GM23248 (cell line): ENCODE measurements around the gene SUN2. TPM values are rescaled to one million over a fixed set of nuclear protein-coding genes. Genes with fewer than 3 reads are reported as not detected.

Source experiments
- DNase-seq: peaks from one replicate; pipeline ENCODE4 v3.0.0-alpha.2; 2015
- H2AFZ ChIP-seq: fragments of 200-600 bp; sonication (generic); 2 replicates; pipeline ENCODE4 v1.6.1; 2016; ENCODE audit warnings: antibody characterized with exemption
- H3F3A ChIP-seq: fragments of 200-600 bp; sonication (generic); 2 replicates; pipeline ENCODE4 v1.6.1; 2016; ENCODE audit warnings: mild to moderate bottlenecking, antibody characterized with exemption, mixed run types; ENCODE audit not compliant: insufficient read depth
- H3K27ac ChIP-seq: fragments of 200-600 bp; sonication (generic); 2 replicates; pipeline ENCODE4 v1.5.1; 2016; ENCODE audit warnings: mild to moderate bottlenecking
- H3K27me3 ChIP-seq: fragments of 200-600 bp; sonication (generic); replicated peaks from 2 replicates; pipeline ENCODE4 v1.6.1; 2016; ENCODE audit warnings: mild to moderate bottlenecking; ENCODE audit not compliant: insufficient read depth
- H3K36me3 ChIP-seq: fragments of 200-600 bp; sonication (generic); 2 replicates; pipeline ENCODE4 v1.6.1; 2016; ENCODE audit warnings: low read depth, mild to moderate bottlenecking
- H3K4me1 ChIP-seq: fragments of 200-600 bp; sonication (generic); 2 replicates; pipeline ENCODE4 v1.6.1; 2016; ENCODE audit warnings: mild to moderate bottlenecking; ENCODE audit not compliant: insufficient read depth
- H3K4me2 ChIP-seq: fragments of 200-600 bp; sonication (generic); one replicate; pipeline ENCODE4 v1.6.1; 2016; ENCODE audit warnings: mild to moderate bottlenecking; ENCODE audit not compliant: unreplicated experiment
- H3K4me3 ChIP-seq: fragments of 200-600 bp; sonication (generic); 2 replicates; pipeline ENCODE4 v1.5.1; 2016; ENCODE audit warnings: mild to moderate bottlenecking
- H3K79me2 ChIP-seq: fragments of 200-600 bp; sonication (generic); 2 replicates; pipeline ENCODE4 v1.6.1; 2016; ENCODE audit warnings: mild to moderate bottlenecking; ENCODE audit not compliant: insufficient read depth
- H3K9ac ChIP-seq: fragments of 200-600 bp; sonication (generic); 2 replicates; pipeline ENCODE4 v1.6.1; 2016; ENCODE audit warnings: mild to moderate bottlenecking
- H3K9me2 ChIP-seq: fragments of 200-600 bp; sonication (generic); 2 replicates; pipeline ENCODE4 v1.6.1; 2016; ENCODE audit warnings: mixed run types, mild to moderate bottlenecking, moderate library complexity; ENCODE audit not compliant: insufficient read depth
- H3K9me3 ChIP-seq: fragments of 200-600 bp; sonication (generic); one replicate; pipeline ENCODE4 v1.6.1; 2017; ENCODE audit warnings: low read depth
- H4K20me1 ChIP-seq: fragments of 200-600 bp; sonication (generic); 2 replicates; pipeline ENCODE4 v1.6.0; 2016; ENCODE audit not compliant: insufficient read depth
- EZH2 ChIP-seq: fragments of 200-600 bp; sonication (generic); IDR thresholded peaks from 2 replicates; pipeline ENCODE4 v1.6.1; 2018; ENCODE audit warnings: antibody characterized with exemption, mild to moderate bottlenecking; ENCODE audit not compliant: insufficient read depth, poor library complexity, severe bottlenecking
- EZH2phosphoT487 ChIP-seq: fragments of 200-600 bp; sonication (generic); IDR thresholded peaks from 2 replicates; pipeline ENCODE4 v1.6.1; 2018; ENCODE audit warnings: antibody characterized with exemption, moderate library complexity, mild to moderate bottlenecking, low read depth; ENCODE audit not compliant: insufficient read depth
- WGBS, 2 experiments: methylation state at CpG; one replicate each; pipeline ENCODE4 v1.1.6; 2015 to 2017; ENCODE audit warnings: low lambda C conversion rate in 2 of 2, low coverage in 1 of 2; ENCODE audit errors: missing lambda C conversion rate in 2 of 2; 5-methylcytosine and 5-hydroxymethylcytosine counted together
- in situ Hi-C: fragments of 300-500 bp; cut with MboI; formaldehyde crosslinking; loops from 2 replicates; pipeline ENCODE4 v1.15.0; 2020
- polyA plus RNA-seq: library from polyadenylated mRNA; unstranded; fragments of >200 nt; fragmentation: Nextera tagmentation; extraction: Ambion mirVana; gene quantifications from 2 replicates; pipeline ENCODE4 v1.2.1, GENCODE V29; 2016
- total RNA-seq: library from RNA; depleted of rRNA; stranded (reverse); fragments of >200 nt; shearing (Covaris generic); gene quantifications from 2 replicates; pipeline ENCODE4 v1.2.3, GENCODE V29; 2014

SUN2 gene
- total and polyA plus RNA-seq, 2 experiments from 2014 or later: 47.9 to 146 TPM

DNA sequence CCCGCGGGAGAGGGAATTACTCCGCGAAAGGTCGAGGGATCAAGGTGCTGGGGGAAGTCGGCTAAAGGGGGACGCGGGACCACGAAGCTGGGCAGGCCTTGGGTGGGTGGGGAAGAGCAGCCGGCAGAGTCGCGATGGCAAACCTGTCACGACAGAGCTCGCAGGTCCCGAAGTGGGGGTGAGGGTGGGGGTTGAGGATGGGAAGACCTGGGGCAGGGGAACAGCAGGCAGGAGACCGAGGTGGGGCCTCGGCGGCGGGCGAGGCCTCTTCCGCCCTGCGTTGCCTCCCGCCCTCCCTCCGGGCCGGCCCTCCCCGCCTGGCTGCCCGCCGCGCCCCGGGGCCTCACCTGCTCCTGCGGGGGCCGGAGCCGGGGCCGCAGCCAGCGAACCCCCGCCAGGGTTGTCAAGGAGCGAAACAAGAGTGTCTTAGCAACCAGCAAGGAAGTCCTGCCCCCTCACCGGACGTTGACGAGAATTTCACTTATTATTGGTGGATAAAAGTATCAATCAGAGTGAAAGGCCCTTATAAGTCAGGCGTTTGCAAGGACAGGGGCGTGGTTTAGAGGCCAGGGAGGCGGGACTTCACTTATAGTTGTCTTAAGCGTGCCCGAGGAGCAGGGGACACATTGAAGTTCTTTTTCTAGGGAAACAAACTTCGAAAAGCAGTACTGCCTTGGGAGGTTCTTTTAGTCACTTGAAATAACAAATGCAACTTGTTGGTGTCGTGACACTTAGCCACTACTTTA lies 38.1 kb upstream of the SUN2 start, which contains the start of gene DNAL4:
DNAL4 (minus strand) TSS at position 423 of the 746 bp plus-strand sequence. CDS start 11,412 bp downstream, outside the sequence.
- no peaks in the 10 kb centered on the region for H4K20me1 ChIP-seq
- peak within 1 kb of the TSS; percentile 85 for H2AFZ ChIP-seq
- peak; percentile 98 for DNase-seq
- peak within 1 kb of the TSS; percentile 41 for H3K27ac ChIP-seq
- TF ChIP-seq EZH2 (no peak), EZH2phosphoT487 (no peak)
- peaks cover 10% of the 10 kb centered on the region for H3F3A ChIP-seq
- peak within 1 kb of the TSS; percentile 92 for H3K4me2 ChIP-seq
- H3K36me3 ChIP-seq: no peaks in the 10 kb centered on the region
- H3K9me2 ChIP-seq: no peaks in the 10 kb centered on the region
- in situ Hi-C loops: no loop called here
- H3K4me1 ChIP-seq: peaks cover 12% of the 10 kb centered on the region
- peak within 1 kb of the TSS; percentile 87 for H3K9ac ChIP-seq
- H3K79me2 ChIP-seq: peaks cover 12% of the 10 kb centered on the region
- peak within 1 kb of the TSS; percentile 75 for H3K4me3 ChIP-seq
- 2 to 3% methylated on average over 28 to 41 of the region's 47 CpGs for WGBS, 2 experiments
- H3K9me3 ChIP-seq: no peaks in the 10 kb centered on the region
- no peaks in the 10 kb centered on the region for H3K27me3 ChIP-seq

DNA sequence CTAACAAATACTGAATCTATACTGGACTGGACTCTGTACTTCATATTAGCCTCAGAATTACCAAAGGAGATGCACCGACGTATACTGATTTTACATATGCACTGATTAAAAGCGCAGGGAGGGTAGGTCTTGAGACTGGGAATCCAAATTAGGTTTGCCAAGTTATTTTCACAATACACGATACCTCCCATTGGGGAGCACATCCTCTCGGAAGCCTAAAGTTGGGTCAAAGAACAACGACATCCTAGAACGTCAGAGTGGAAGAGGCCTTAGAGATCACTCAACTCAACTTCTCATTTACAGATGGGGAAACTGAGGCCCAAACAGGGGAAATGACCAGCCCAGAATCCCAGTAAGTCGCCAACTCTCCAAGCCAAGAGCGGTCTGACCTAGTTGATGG lies 37.5 kb upstream of the SUN2 start:
- H3F3A ChIP-seq: peaks cover 13% of the 10 kb centered on the region
- H3K9ac ChIP-seq: peak overlapping the region; percentile 87
- H3K36me3 ChIP-seq: no peaks in the 10 kb centered on the region
- peak overlapping the region; percentile 41 for H3K27ac ChIP-seq
- no peaks in the 10 kb centered on the region for H3K9me3 ChIP-seq
- H3K9me2 ChIP-seq: no peaks in the 10 kb centered on the region
- in situ Hi-C loops: no loop called here
- peaks cover 17% of the 10 kb centered on the region for H3K4me1 ChIP-seq
- H3K4me3 ChIP-seq: peak overlapping the region; percentile 75
- peak overlapping the region; percentile 85 for H2AFZ ChIP-seq
- H3K27me3 ChIP-seq: no peaks in the 10 kb centered on the region
- TF ChIP-seq EZH2phosphoT487 (no peak), EZH2 (no peak)
- H4K20me1 ChIP-seq: no peaks in the 10 kb centered on the region
- H3K79me2 ChIP-seq: peaks cover 12% of the 10 kb centered on the region
- peak overlapping the region; percentile 92 for H3K4me2 ChIP-seq
- DNase-seq: peak; percentile 28
- 15 to 17% methylated on average over 9 of the region's 9 CpGs for WGBS, 2 experiments

- H3K4me3 ChIP-seq: peak overlapping the region; percentile 75
- peak overlapping the region; percentile 85 for H2AFZ ChIP-seq
- H3K27ac ChIP-seq: peak overlapping the region; percentile 41; the same call in 1 of the 2 replicates
- peaks cover 12% of the 10 kb centered on the region for H3K79me2 ChIP-seq
- H4K20me1 ChIP-seq: no peaks in the 10 kb centered on the region
- in situ Hi-C loops: no loop called here
- TF ChIP-seq EZH2: no peak
- TF ChIP-seq EZH2phosphoT487: no peak
- no peaks in the 10 kb centered on the region for H3K9me2 ChIP-seq
- peaks cover 13% of the 10 kb centered on the region for H3F3A ChIP-seq
- no peaks in the 10 kb centered on the region for H3K9me3 ChIP-seq
- H3K4me1 ChIP-seq: peaks cover 22% of the 10 kb centered on the region
- peak overlapping the region; percentile 87 for H3K9ac ChIP-seq
- WGBS, 2 experiments: 24 to 26% methylated on average over 4 of the region's 4 CpGs
- peak; percentile 59 for DNase-seq
- H3K27me3 ChIP-seq: no peaks in the 10 kb centered on the region
- peak overlapping the region; percentile 92 for H3K4me2 ChIP-seq
- no peaks in the 10 kb centered on the region for H3K36me3 ChIP-seq
Measured at GRCh38 chr22:38792833-38793232, 37.0 kb upstream of the SUN2 start.

DNA sequence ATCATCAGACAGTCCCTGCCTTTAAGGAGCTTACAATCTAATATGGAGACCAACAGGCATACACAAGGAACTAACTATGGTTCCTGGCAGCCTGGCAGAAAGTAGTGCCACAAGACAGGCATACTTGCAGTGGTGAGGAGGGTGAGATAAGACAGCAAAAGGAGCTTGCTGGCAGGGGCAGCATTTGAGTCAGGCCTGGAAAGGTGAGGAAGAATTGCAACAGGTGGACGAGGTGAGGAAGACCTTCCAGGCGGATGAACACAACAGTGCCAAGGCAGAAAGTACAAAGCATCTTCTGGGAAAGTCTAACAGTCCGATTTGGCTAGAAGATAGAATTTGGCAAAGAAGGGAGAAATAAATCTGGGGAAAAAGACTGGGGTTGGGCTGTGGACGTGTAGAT lies 33.8 kb upstream of the SUN2 start:
- Histone ChIP-seq H3K79me2 (peaks cover 12% of the 10 kb centered on the region), H3K4me3 (no peak overlapping the region), H3K9me3 (no peaks in the 10 kb centered on the region), H3K27ac (no peak overlapping the region), H2AFZ (no peak overlapping the region), H3K9ac (no peak overlapping the region), H4K20me1 (no peaks in the 10 kb centered on the region), H3K9me2 (no peaks in the 10 kb centered on the region), H3K4me2 (no peak overlapping the region), H3K27me3 (no peaks in the 10 kb centered on the region), H3K36me3 (no peaks in the 10 kb centered on the region), H3K4me1 (peaks cover 22% of the 10 kb centered on the region), H3F3A (peaks cover 13% of the 10 kb centered on the region)
- no peak for DNase-seq
- WGBS, 2 experiments: 92 to 97% methylated on average over 4 of the region's 4 CpGs
- in situ Hi-C loops: no loop called here
- no peak for TF ChIP-seq EZH2phosphoT487
- TF ChIP-seq EZH2: no peak
